H1 (cell line): ENCODE data around the gene PRKAR2A.

Experiments used
- CHD2 ChIP-seq: IDR thresholded peaks from 2 replicates; pipeline ENCODE4 v1.6.1; 2012; ENCODE audit warnings: low read length, improper control_type of control experiment
- POLR2A ChIP-seq, 2 experiments: IDR thresholded peaks; 1 replicate in 1 of 2; 2 replicates in 1 of 2; pipeline ENCODE4 v1.6.1; 2011; ENCODE audit warnings: low read depth in 2 of 2, low read length in 2 of 2, mild to moderate bottlenecking in 2 of 2; ENCODE audit errors: control extremely low read depth in 1 of 2
- RFX5 ChIP-seq: IDR thresholded peaks from 2 replicates; pipeline ENCODE4 v1.6.1; 2011; ENCODE audit warnings: low read depth, low read length, improper control_type of control experiment, borderline replicate concordance
- YY1 ChIP-seq: IDR thresholded peaks from 2 replicates; pipeline ENCODE4 v1.6.1; 2011; ENCODE audit warnings: low read depth, mild to moderate bottlenecking, low read length
- TF ChIP-seq, protein P1 (sequence below): IDR thresholded peaks from 2 replicates; pipeline ENCODE4 v1.6.1; 2011; ENCODE audit warnings: low read length, improper control_type of control experiment
- TF ChIP-seq, protein P2 (sequence below), 3 experiments: IDR thresholded peaks; 1 replicate in 2 of 3; 2 replicates in 1 of 3; pipeline versions ENCODE4 v1.5.1 to v1.6.1; 2011; ENCODE audit warnings: low read length in 3 of 3, mild to moderate bottlenecking in 3 of 3, inconsistent platforms in 2 of 3, low read depth in 1 of 3, moderate library complexity in 1 of 3; ENCODE audit not compliant: insufficient read depth in 1 of 3; ENCODE audit errors: control extremely low read depth in 1 of 3

DNA sequence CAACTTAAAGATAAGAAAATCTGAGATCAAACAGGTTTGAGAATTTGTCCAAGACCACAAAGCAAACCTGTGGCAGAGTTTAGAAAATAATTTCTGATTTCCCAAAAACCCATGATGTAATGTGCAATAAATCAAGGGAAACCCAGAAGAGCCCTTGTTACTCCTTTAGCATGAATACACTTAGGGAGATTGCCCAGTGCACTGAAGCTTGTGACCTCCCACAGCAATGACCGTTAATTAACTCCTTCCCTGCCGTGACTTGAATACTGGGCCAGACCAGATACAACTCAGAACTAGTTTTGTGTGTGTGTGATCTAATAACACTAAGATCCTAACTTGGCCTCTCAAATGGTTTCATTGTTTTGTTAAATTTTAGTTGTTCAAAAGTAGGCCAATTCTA, 2.5 kb downstream of the PRKAR2A start:
- TF ChIP-seq POLR2A (IDR thresholded peaks at IDR 0.05; ENCODE audit: control extremely low read depth in 1 of 2, low read depth in 2 of 2, low read length in 2 of 2) = no peak
- TF ChIP-seq, protein P1, sequence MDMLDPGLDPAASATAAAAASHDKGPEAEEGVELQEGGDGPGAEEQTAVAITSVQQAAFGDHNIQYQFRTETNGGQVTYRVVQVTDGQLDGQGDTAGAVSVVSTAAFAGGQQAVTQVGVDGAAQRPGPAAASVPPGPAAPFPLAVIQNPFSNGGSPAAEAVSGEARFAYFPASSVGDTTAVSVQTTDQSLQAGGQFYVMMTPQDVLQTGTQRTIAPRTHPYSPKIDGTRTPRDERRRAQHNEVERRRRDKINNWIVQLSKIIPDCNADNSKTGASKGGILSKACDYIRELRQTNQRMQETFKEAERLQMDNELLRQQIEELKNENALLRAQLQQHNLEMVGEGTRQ = no peak
- TF ChIP-seq YY1 = no peak
- TF ChIP-seq, protein P2, sequence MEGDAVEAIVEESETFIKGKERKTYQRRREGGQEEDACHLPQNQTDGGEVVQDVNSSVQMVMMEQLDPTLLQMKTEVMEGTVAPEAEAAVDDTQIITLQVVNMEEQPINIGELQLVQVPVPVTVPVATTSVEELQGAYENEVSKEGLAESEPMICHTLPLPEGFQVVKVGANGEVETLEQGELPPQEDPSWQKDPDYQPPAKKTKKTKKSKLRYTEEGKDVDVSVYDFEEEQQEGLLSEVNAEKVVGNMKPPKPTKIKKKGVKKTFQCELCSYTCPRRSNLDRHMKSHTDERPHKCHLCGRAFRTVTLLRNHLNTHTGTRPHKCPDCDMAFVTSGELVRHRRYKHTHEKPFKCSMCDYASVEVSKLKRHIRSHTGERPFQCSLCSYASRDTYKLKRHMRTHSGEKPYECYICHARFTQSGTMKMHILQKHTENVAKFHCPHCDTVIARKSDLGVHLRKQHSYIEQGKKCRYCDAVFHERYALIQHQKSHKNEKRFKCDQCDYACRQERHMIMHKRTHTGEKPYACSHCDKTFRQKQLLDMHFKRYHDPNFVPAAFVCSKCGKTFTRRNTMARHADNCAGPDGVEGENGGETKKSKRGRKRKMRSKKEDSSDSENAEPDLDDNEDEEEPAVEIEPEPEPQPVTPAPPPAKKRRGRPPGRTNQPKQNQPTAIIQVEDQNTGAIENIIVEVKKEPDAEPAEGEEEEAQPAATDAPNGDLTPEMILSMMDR (IDR thresholded peaks at IDR 0.05; ENCODE audit: control extremely low read depth in 1 of 3, insufficient read depth in 1 of 3, low read depth in 1 of 3, low read length in 3 of 3) = no peak
- no peak for TF ChIP-seq RFX5
- no peak for TF ChIP-seq CHD2
